GM12874 (cell line): Measurements from ENCODE around the gene ATAT1.

Experiments used
- CTCF ChIP-seq: IDR thresholded peaks from 2 replicates; pipeline ENCODE4 v1.5.1; 2011; ENCODE audit warnings: low read depth, mild to moderate bottlenecking, control low read depth, low read length, moderate library complexity; ENCODE audit not compliant: insufficient read depth

Gene ATAT1

DNA sequence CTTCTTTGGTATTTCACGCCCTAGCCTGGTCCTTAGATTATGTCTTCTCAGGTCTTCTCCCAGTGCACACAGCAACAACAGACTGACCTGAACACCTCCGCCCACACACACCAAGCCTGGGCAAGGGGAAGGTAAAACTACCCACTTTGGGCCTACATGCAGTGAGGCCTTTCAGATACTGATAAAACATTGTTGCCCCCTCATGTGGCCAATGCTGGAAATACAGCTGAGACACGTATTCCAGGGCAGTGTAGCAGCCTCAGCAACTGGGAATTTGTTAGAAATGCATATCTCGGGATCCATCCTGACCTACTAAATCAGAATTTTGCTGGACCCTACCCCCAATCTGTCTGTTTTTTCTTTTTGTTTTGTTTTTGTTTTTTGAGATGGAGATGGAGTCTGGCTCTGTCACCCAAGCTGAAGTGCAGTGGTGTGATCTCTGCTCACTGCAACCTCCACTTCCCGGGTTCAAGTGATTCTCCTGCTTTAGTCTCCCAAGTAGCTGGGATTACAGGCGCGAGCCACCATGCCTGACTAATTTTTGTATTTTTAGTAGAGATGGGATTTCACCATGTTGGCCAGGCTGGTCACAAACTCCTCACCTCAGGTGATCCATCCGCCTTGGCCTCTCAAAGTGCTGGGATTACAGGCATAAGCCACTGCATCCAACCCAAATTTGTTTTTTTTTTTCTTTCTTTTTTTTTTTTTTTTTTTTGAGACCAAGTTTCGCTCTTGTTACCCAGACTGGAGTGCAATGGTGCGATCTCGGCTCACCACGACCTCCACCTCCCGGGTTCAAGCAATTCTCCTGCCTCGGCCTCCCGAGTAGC lies 29.1 kb upstream of the ATAT1 start:
- TF ChIP-seq CTCF = peak; percentile 78

DNA sequence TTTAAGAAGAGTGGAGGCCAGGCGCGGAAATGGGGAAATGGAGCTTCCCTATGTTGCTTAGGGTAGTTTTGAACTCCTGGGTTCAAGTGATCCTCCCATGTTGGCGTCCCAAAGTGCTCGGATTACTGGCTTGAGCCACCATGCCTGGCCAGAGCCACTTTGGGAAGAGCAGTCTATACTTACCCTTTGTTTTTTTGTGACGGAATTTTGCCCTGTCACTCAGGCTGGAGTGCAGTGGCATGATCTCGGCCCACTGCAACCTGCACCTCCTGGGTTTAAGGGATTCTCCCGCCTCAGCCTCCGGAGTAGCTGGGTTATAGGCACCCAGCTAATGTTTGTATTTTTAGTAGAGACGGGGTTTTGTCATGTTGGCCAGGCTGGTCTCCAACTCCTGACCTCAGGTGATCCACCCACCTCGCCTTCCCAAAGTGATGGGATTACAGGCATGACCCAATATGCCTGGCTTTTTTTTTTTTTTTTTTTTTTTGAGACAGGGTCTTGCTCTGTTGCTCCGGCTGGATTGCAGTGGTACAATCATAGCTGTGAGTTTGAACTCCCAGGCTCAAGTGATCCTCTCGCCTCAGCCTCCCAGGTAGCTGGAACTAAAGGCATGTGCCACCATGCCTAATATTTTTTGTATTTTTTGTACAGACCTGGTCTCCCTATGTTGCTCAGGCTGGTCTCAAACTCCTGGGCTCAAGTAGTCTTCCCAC lies 27.6 kb upstream of the ATAT1 start:
- TF ChIP-seq CTCF = no peak

DNA sequence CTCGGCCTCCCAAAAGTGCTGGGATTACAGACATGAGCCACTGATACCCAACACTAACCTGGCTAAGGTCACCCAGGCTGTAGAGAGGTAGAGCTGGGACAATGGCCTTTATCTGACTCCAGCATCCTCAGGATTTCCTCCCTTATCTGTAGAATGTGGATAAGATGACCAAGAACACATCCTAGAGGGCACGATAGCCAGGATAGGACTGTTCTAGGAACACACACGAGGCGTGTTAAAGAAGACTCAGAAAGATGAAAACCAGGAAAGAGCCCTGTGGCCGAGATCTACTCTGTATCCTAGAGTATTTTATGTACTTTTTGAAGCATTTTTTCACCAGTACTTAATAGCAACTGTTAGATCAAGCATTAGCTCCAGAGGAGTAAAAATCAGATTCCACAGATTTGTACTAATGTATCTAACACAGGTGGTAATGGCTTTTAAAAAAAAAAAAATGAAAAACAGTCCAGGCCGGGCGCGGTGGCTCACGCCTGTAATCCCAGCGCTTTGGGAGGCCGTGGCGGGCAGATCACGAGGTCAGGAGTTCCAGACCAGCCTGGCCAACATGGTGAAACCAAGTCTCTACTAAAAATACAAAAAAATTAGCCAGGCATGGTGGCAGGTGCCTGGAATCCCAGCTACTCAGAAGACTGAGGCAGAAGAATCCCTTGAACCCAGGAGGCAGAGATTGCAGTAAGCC lies 26.9 kb upstream of the ATAT1 start:
- TF ChIP-seq CTCF = no peak

DNA sequence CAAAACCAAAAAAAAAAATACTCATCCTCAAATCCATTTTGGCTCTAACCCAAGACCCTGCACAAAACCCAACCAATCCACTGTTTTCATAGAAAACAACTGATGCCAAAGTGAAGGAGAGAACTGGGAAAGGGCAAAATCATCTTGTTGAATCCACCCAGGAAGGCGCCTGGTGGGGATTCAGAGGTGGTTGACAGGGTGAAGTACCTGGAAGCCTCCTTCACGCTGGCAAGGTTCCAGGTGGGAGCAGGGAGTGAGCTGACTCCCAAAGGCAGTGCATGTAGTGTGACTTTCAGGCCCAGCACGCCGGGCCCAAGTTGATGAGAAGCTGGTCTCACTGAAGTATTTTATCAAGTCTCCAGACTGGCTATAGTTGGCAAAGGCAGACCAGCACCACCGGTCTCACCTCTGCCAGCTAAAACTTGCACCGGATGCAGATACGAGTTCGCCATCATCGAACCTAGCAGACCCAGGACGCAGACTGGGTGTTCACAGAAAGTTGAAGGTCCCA lies 26.2 kb upstream of the ATAT1 start:
- TF ChIP-seq CTCF = no peak

DNA sequence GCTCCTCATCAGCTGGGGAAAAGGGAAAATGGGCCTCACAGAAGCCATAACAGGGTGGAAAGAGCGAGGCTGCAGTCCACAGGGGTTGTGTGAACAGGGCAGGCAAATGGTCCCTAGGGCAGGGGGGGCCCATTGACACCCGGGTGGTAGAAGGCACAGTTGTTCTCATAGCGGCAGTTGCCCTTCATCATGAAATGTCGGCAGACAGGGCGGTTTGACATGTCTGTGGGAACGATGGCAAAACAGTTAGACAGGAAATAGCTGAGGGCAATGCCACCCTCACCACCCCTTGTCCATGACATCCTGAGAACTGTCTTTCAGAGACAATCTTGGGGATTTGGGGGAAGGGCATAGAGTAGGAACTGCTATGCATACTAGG lies 25.2 kb upstream of the ATAT1 start:
- no peak for TF ChIP-seq CTCF

DNA sequence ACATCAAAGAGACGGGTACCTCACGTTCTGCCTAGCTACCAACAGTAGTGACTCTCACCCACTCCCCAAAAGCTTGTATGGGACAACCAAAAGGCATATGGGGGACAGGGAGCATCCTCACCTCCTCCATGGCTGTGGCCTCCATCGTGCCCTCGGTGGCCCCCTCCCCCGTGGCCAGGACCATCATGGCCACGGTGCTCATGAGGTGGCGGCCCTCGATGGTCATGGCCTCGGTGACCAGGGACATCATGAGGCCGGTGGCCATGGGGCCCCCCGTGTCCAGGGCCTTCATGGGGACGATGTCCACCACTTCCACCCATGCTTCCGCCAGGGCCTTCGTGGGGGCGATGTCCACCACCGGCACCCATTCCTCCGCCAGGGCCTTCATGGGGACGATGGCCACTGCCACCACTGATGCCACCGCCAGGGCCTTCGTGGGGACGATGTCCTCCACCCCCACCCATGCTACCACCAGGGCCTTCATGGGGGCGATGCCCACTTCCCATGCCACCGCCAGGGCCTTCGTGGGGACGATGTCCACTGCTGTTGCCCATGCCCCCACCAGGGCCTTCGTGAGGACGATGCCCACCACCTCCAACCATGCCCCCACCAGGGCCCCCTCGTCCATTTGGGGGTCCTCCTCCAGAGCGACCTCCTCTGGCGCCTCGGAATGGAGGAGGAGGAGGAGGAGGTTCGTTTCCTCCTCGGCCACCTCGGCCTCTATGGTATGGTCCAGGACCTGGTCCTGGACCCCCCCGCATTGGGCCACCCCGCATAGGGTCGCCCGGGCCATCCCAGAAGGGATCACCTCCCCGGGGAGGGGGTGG lies 24.6 kb upstream of the ATAT1 start:
- TF ChIP-seq CTCF = no peak
